Left ventricle myocardium inferior (tissue), 1 donor: Measurements from ENCODE around the gene SEMA4G. TPM values are rescaled to one million over a fixed set of nuclear protein-coding genes. Genes with fewer than 3 reads are reported as not detected.

ENCODE experiments used
- DNase-seq: peaks from one replicate; pipeline ENCODE4 v3.0.0-alpha.2; 2020
- H3K27ac ChIP-seq: fragments of 200-600 bp; replicated peaks from 2 replicates; pipeline ENCODE4 v1.8.0; 2021
- H3K27me3 ChIP-seq: fragments of 200-600 bp; 2 replicates; pipeline ENCODE4 v1.8.0; 2021; ENCODE audit warnings: low read depth
- H3K36me3 ChIP-seq: fragments of 200-600 bp; 2 replicates; pipeline ENCODE4 v1.8.0; 2021
- H3K4me1 ChIP-seq: fragments of 200-600 bp; 2 replicates; pipeline ENCODE4 v1.8.0; 2021
- H3K4me3 ChIP-seq: fragments of 200-600 bp; 2 replicates; pipeline ENCODE4 v1.8.0; 2021; ENCODE audit warnings: mild to moderate bottlenecking, moderate library complexity
- H3K9me3 ChIP-seq: fragments of 200-600 bp; replicated peaks from 2 replicates; pipeline ENCODE4 v1.8.0; 2021
- CTCF ChIP-seq: fragments of 200-600 bp; IDR thresholded peaks from 2 replicates; pipeline ENCODE4 v1.8.0; 2021; ENCODE audit warnings: antibody characterized with exemption, mild to moderate bottlenecking, borderline replicate concordance
- intact Hi-C: fragments of 100-400 bp; cut with micrococcal nuclease; formaldehyde crosslinking; loops from one replicate; pipeline ENCODE4 v1.11.0; 2022
- total RNA-seq: library from RNA; stranded (reverse); fragmentation: NEBNext Ultra II Directional; extraction: Animal tissue kit (Norgen Biotek cat#: 25700); gene quantifications from one replicate; pipeline ENCODE4 v1.2.1, GENCODE V29; 2021
- donor health status: DM: no; HTN: yes; CAD: no; lungs with severe emphysema.

SEMA4G gene
- total RNA-seq, 1 donor from 2014 or later, result 0.52 TPM

GRCh38 chr10:100966887-100967286 lies 2.4 kb upstream of the SEMA4G start:
- no peak overlapping the region for H3K27ac ChIP-seq
- no peaks in the 10 kb centered on the region for H3K27me3 ChIP-seq
- no peak for TF ChIP-seq CTCF
- intact Hi-C loops, result no loop called here
- peaks cover 17% of the 10 kb centered on the region for H3K4me1 ChIP-seq
- H3K4me3 ChIP-seq, result no peak overlapping the region
- no peak for DNase-seq
- no peaks in the 10 kb centered on the region for H3K9me3 ChIP-seq
- H3K36me3 ChIP-seq, result peaks cover 41% of the 10 kb centered on the region

- H3K4me3 ChIP-seq, result no peak overlapping the region
- intact Hi-C loops, result no loop called here
- peaks cover 17% of the 10 kb centered on the region for H3K4me1 ChIP-seq
- DNase-seq, result no peak
- H3K27me3 ChIP-seq, result no peaks in the 10 kb centered on the region
- no peak for TF ChIP-seq CTCF
- peaks cover 36% of the 10 kb centered on the region for H3K36me3 ChIP-seq
- H3K27ac ChIP-seq, result no peak overlapping the region
- H3K9me3 ChIP-seq, result no peaks in the 10 kb centered on the region
Measured at GRCh38 chr10:100967332-100967731, 2.0 kb upstream of the SEMA4G start.

GRCh38 chr10:100968062-100968736 lies 1.1 kb upstream of the SEMA4G start:
- TF ChIP-seq CTCF, result no peak
- Histone ChIP-seq H3K36me3 (peaks cover 28% of the 10 kb centered on the region), H3K4me1 (peaks cover 17% of the 10 kb centered on the region), H3K9me3 (no peaks in the 10 kb centered on the region), H3K27ac (no peak overlapping the region), H3K4me3 (no peak overlapping the region), H3K27me3 (no peaks in the 10 kb centered on the region)
- intact Hi-C loops, result no loop called here
- no peak for DNase-seq

DNA sequence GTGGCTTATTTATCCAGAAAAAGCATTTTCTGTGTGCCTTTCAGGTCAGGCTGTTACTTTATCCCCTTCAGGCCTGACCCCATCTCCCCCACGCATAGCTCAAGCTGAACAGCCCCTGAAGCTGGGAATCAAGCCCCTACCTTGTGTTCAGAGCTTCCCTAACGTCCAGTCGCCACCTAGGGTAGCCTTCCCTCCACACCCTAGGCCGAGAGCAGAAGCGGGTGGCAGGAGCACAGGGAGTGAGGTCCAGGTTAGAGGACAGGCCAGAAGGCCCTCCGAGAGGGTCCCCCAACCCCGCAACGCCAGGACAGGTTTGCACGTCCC lies 479 bp upstream of the SEMA4G start:
- Histone ChIP-seq H3K36me3 (peaks cover 26% of the 10 kb centered on the region), H3K27ac (no peak overlapping the region), H3K4me1 (peaks cover 17% of the 10 kb centered on the region), H3K9me3 (no peaks in the 10 kb centered on the region), H3K4me3 (peak overlapping the region; percentile 76), H3K27me3 (no peaks in the 10 kb centered on the region)
- intact Hi-C loops, result no loop called here
- TF ChIP-seq CTCF, result no peak
- DNase-seq, result no peak

GRCh38 chr10:100970076-100970913 lies 991 bp downstream of the SEMA4G start:
- Histone ChIP-seq H3K27ac (no peak overlapping the region), H3K36me3 (peaks cover 11% of the 10 kb centered on the region), H3K27me3 (no peaks in the 10 kb centered on the region), H3K4me3 (peak overlapping the region; percentile 76), H3K4me1 (peaks cover 17% of the 10 kb centered on the region), H3K9me3 (no peaks in the 10 kb centered on the region)
- intact Hi-C loops, result no loop called here
- DNase-seq, result no peak
- no peak for TF ChIP-seq CTCF
